ENCODE data around the gene SHISA2. TPM values are rescaled to one million over a fixed set of nuclear protein-coding genes. Genes with fewer than 3 reads are reported as not detected.

The SHISA2 gene
- polyA plus RNA-seq, 3 donors = not detected

DNA sequence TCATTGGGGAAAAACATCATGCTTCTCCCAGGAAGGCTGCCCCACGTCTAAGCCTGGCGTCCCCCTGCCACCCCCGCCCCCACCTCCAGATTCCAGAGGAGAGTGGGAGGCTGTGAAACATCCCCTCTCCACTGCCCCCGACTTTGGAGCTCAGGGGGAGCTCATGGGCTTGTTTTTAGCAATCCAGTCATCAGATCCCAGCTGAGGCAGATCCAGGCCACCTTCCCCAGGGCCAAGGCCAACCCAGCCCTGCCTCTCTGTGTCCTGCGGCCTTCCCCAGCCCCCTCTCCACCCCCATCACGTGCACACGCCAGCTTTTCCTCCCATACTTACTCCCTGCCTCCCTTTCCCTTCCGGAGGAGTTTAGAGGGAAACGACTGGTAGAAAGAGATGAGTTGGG is 38.8 kb downstream of the SHISA2 start:
- intact Hi-C loops (cut with micrococcal nuclease) = no loop called here
- H3K4me1 ChIP-seq (ENCODE audit: control insufficient read depth in 1 of 2, insufficient read depth in 2 of 2, low read length in 2 of 2) = peaks cover 0 to 3% of the 10 kb centered on the region in 2 donors
- H2AFZ ChIP-seq (ENCODE audit: insufficient read depth, low read depth, low read length, poor library complexity, severe bottlenecking) = no peak overlapping the region
- Mint-ChIP-seq H3K9me3 (peaks cover 0 to 18% (median 4%) of the 10 kb centered on the region in 7 donors), H3K36me3 (no peaks in the 10 kb centered on the region), H3K27me3 (ENCODE audit: low read depth in 3 of 3) (peaks cover 11 to 29% (median 15%) of the 10 kb centered on the region in 3 donors), H3K27ac (no peak overlapping the region), H3K4me1 (peaks cover 5% of the 10 kb centered on the region), H3K4me3 (peak overlapping the region in 1 of 2 donors; percentile 39)
- no peaks in the 10 kb centered on the region for H4K20me1 ChIP-seq (ENCODE audit: insufficient read depth, low read length)
- no peak overlapping the region for H3K4me2 ChIP-seq (replicated peaks; ENCODE audit: extremely low read depth, low read length, poor library complexity, severe bottlenecking)
- no peaks in the 10 kb centered on the region for H3K36me3 ChIP-seq (replicated peaks in 1 of 2; ENCODE audit: control insufficient read depth in 1 of 2, insufficient read depth in 2 of 2, low read length in 2 of 2)
- WGBS (ENCODE audit: insufficient coverage) = 100% methylated on average over 1 of the region's 9 CpGs
- no peak overlapping the region for H3K4me3 ChIP-seq (replicated peaks in 1 of 3; ENCODE audit: low read depth in 2 of 3, low read length in 3 of 3)
- TF ChIP-seq CTCF (IDR thresholded peaks at IDR 0.05) = no peak
- no peak for DNase-seq
- H3K79me2 ChIP-seq (ENCODE audit: insufficient read depth, low read length) = no peaks in the 10 kb centered on the region
- H3K27ac ChIP-seq (ENCODE audit: low read depth in 1 of 2, low read length in 2 of 2) = no peak overlapping the region
- H3K27me3 ChIP-seq (ENCODE audit: control insufficient read depth in 2 of 2, insufficient read depth in 2 of 2, low read length in 2 of 2) = peaks cover 3 to 6% of the 10 kb centered on the region in 2 donors
- H3K9ac ChIP-seq (ENCODE audit: insufficient read depth, low read length, poor library complexity, severe bottlenecking) = no peak overlapping the region
- H3K9me3 ChIP-seq (replicated peaks in 1 of 2; ENCODE audit: control insufficient read depth in 1 of 2, insufficient read depth in 1 of 2, low read length in 2 of 2) = peaks cover 0 to 3% of the 10 kb centered on the region in 2 donors

GRCh38 chr13:26011996-26012821 is 39.6 kb downstream of the SHISA2 start:
- Mint-ChIP-seq H3K4me1 (peaks cover 5% of the 10 kb centered on the region), H3K4me3 (peak overlapping the region; percentile 62 to 78), H3K27me3 (ENCODE audit: low read depth in 3 of 3) (peaks cover 11 to 25% (median 15%) of the 10 kb centered on the region in 3 donors), H3K27ac (no peak overlapping the region), H3K9me3 (peaks cover 0 to 18% (median 4%) of the 10 kb centered on the region in 7 donors), H3K36me3 (no peaks in the 10 kb centered on the region)
- Histone ChIP-seq H3K4me2 (replicated peaks; ENCODE audit: extremely low read depth, low read length, poor library complexity, severe bottlenecking) (peak overlapping the region; percentile 34), H4K20me1 (ENCODE audit: insufficient read depth, low read length) (no peaks in the 10 kb centered on the region), H3K9me3 (replicated peaks in 1 of 2; ENCODE audit: control insufficient read depth in 1 of 2, insufficient read depth in 1 of 2, low read length in 2 of 2) (peaks cover 0 to 3% of the 10 kb centered on the region in 2 donors), H3K27me3 (ENCODE audit: control insufficient read depth in 2 of 2, insufficient read depth in 2 of 2, low read length in 2 of 2) (peaks cover 3 to 6% of the 10 kb centered on the region in 2 donors), H3K79me2 (ENCODE audit: insufficient read depth, low read length) (no peaks in the 10 kb centered on the region), H3K9ac (ENCODE audit: insufficient read depth, low read length, poor library complexity, severe bottlenecking) (peak overlapping the region; percentile 15), H3K4me1 (ENCODE audit: control insufficient read depth in 1 of 2, insufficient read depth in 2 of 2, low read length in 2 of 2) (peaks cover 0 to 3% of the 10 kb centered on the region in 2 donors), H3K36me3 (replicated peaks in 1 of 2; ENCODE audit: control insufficient read depth in 1 of 2, insufficient read depth in 2 of 2, low read length in 2 of 2) (no peaks in the 10 kb centered on the region), H3K4me3 (replicated peaks in 1 of 3; ENCODE audit: low read depth in 2 of 3, low read length in 3 of 3) (peak overlapping the region in 2 of 3 experiments; percentile 9 to 38), H3K27ac (ENCODE audit: low read depth in 1 of 2, low read length in 2 of 2) (no peak overlapping the region), H2AFZ (ENCODE audit: insufficient read depth, low read depth, low read length, poor library complexity, severe bottlenecking) (peak overlapping the region; percentile 41)
- intact Hi-C loops (cut with micrococcal nuclease) = no loop called here
- 17% methylated on average over 39 of the region's 53 CpGs for WGBS (ENCODE audit: insufficient coverage)
- DNase-seq = no peak
- no peak for TF ChIP-seq CTCF (IDR thresholded peaks at IDR 0.05)

Measured in CD14-positive monocyte (primary cell).